Activated B cell treated with CpG ODN at 0.5 μM for 24 hours (primary cell): ENCODE measurements around the gene ZP1. TPM values are rescaled to one million over a fixed set of nuclear protein-coding genes. Genes with fewer than 3 reads are reported as not detected.
A peak's percentile ranks its signal among the peaks of the same experiment; 100 is the strongest.

Experiments used
- ATAC-seq: fragments of 200-7000 bp; cut with Tn5 transposase; one replicate; pipeline ENCODE4 v1.10.0; 2021; ENCODE audit warnings: low read depth, mild to moderate bottlenecking, moderate library complexity
- CTCF ChIA-PET: fragments of 350-600 bp; sonication (Branson Sonifier 250); formaldehyde crosslinking; loops from one replicate; lab custom pipeline; 2021; ENCODE audit warnings: antibody characterized with exemption; lab: Charles Lee
- POLR2A ChIA-PET: fragments of 350-600 bp; sonication (Branson Sonifier 250); formaldehyde crosslinking; loops from one replicate; lab custom pipeline; 2021; ENCODE audit warnings: antibody characterized with exemption; lab: Charles Lee
- DNase-seq: peaks from one replicate; pipeline ENCODE4 v3.0.0; 2022
- H3K27ac Mint-ChIP-seq: one replicate; pipeline ENCODE4 v1.8.0; 2020; ENCODE audit warnings: mixed read lengths
- H3K27me3 Mint-ChIP-seq: one replicate; pipeline ENCODE4 v1.8.0; 2021; ENCODE audit warnings: mixed read lengths
- H3K36me3 Mint-ChIP-seq: one replicate; pipeline ENCODE4 v1.8.0; 2021; ENCODE audit warnings: low read depth, mixed read lengths
- H3K4me1 Mint-ChIP-seq: one replicate; pipeline ENCODE4 v1.8.0; 2021; ENCODE audit warnings: mixed read lengths
- H3K4me3 Mint-ChIP-seq: one replicate; pipeline ENCODE4 v1.8.0; 2020; ENCODE audit warnings: mild to moderate bottlenecking, mixed read lengths
- H3K9me3 Mint-ChIP-seq: one replicate; pipeline ENCODE4 v1.8.0; 2020; ENCODE audit warnings: mixed read lengths
- CTCF ChIP-seq: fragments of 200-600 bp; IDR thresholded peaks from one replicate; pipeline ENCODE4 v1.8.0; 2022; ENCODE audit warnings: antibody characterized with exemption, mild to moderate bottlenecking
- intact Hi-C: fragments of 100-400 bp; cut with micrococcal nuclease; formaldehyde crosslinking; loops from one replicate; pipeline ENCODE4 v1.15.1; 2024
- total RNA-seq: library from RNA; stranded (reverse); gene quantifications from 2 replicates; pipeline ENCODE4 v1.2.3, GENCODE V29; 2022

ZP1 gene
- total RNA-seq, 1 donor from 2014 or later = not detected

DNA sequence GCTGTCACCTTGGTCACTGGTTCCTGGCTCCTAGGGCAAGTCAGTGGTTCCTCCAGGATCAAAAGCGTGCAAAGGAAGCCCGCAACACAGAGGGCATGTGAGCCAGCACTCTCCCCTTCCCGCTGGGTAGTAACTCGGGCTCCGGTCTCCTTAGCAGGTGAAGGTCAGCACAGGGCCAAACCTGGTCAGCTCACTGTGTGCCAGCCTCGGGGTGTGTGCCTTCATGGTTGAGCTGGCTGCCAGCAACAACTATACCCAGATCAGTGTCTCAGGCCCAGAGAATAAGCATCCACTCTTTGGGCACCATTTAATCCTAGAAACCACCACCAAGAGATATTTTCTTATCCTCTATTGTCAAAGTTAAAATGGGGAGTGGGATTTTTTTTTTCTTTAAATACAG is 41.6 kb upstream of the ZP1 start:
- no peak for TF ChIP-seq CTCF
- ATAC-seq (no peak), DNase-seq (no peak)
- Mint-ChIP-seq H3K27me3 (peaks cover 9% of the 10 kb centered on the region), H3K36me3 (no peaks in the 10 kb centered on the region), H3K4me3 (no peak overlapping the region), H3K9me3 (no peaks in the 10 kb centered on the region), H3K4me1 (no peaks in the 10 kb centered on the region), H3K27ac (no peak overlapping the region)
- ChIA-PET CTCF (no interaction called here), POLR2A (no interaction called here)
- intact Hi-C loops = no loop called here

DNA sequence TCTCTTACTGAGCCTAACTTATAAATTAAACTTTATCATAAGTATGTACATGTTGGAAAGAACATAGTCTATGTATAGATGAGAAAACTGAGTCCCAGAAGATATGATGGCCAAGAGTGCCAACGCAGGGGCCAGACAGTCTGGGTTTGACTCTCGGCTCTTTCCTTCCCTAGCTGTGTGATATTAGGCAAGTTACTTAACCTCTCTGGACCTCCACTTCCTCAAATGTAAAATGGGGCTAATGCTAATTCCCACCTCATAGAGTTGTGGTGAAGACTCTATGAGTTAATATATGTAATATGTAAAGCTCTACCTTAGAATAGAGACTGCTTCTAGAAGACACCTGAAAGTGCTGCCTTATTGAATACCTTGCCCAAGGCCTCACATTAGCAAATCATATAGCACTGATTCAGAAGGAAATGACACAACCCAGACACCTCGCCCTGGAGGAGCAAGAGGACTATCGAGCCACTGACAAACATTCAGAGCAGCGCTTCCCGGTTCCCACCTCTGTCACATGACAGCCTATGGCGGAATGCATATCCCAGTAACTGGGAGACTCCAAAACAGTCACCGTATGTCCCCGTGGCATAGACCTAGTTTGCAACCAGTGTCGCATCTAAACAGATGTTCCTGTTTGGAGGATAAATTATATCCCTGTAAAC is 36.7 kb upstream of the ZP1 start:
- ChIA-PET POLR2A (interaction anchor here (0.7 to 1.0 kb wide), 4 partner anchors 56 to 298 kb away, joined by 3 to 6 read pairs (median 4); no protein-coding TSS in a partner anchor), CTCF (interaction anchor here (0.6 to 5.6 kb wide), 38 partner anchors 9 to 687 kb away, joined by 3 to 47 read pairs (median 4); partner anchors contain the start of genes CCDC86, CD6, PTGDR2 and TMEM216)
- Mint-ChIP-seq H3K36me3 (no peaks in the 10 kb centered on the region), H3K4me3 (no peak overlapping the region), H3K9me3 (no peaks in the 10 kb centered on the region), H3K27ac (no peak overlapping the region), H3K4me1 (peaks cover 4% of the 10 kb centered on the region), H3K27me3 (peaks cover 8% of the 10 kb centered on the region)
- intact Hi-C loops = loop anchor here (1.0 to 5.0 kb wide), 9 partner anchors 53 to 562 kb away; partner anchors contain the start of gene TMEM216
- no peak for ATAC-seq
- no peak for TF ChIP-seq CTCF
- no peak for DNase-seq

- H3K27ac Mint-ChIP-seq = no peak overlapping the region
- peak; percentile 54 for TF ChIP-seq CTCF
- H3K4me1 Mint-ChIP-seq = peaks cover 5% of the 10 kb centered on the region
- no peaks in the 10 kb centered on the region for H3K9me3 Mint-ChIP-seq
- intact Hi-C loops = loop anchor here (1.0 to 5.0 kb wide), 9 partner anchors 54 to 562 kb away; partner anchors contain the start of gene TMEM216
- no peaks in the 10 kb centered on the region for H3K36me3 Mint-ChIP-seq
- peak; percentile 69 for DNase-seq
- POLR2A ChIA-PET = interaction anchor here (0.8 to 1.0 kb wide), 3 partner anchors 57 to 298 kb away, joined by 3 to 4 read pairs (median 4); no protein-coding TSS in a partner anchor
- no peak overlapping the region for H3K4me3 Mint-ChIP-seq
- H3K27me3 Mint-ChIP-seq = peaks cover 8% of the 10 kb centered on the region
- ATAC-seq = peak; percentile 95
- CTCF ChIA-PET = interaction anchor here (0.6 to 5.6 kb wide), 41 partner anchors 9 to 686 kb away, joined by 3 to 47 read pairs (median 4); partner anchors contain the start of genes CCDC86, CD6, PTGDR2 and TMEM216
Measured at GRCh38 chr11:60831143-60831500, 36.2 kb upstream of the ZP1 start.

- no peaks in the 10 kb centered on the region for H3K36me3 Mint-ChIP-seq
Measured at GRCh38 chr11:60831501-60832079, 35.8 kb upstream of the ZP1 start.

More at GRCh38 chr11:60831501-60832079, 35.8 kb upstream of the ZP1 start:
- H3K4me3 Mint-ChIP-seq = no peak overlapping the region
- H3K4me1 Mint-ChIP-seq = peaks cover 5% of the 10 kb centered on the region
- no peak overlapping the region for H3K27ac Mint-ChIP-seq
- no peak for ATAC-seq
- ChIA-PET CTCF (interaction anchor here (0.8 to 5.6 kb wide), 34 partner anchors 10 to 686 kb away, joined by 3 to 47 read pairs (median 4); partner anchors contain the start of genes CCDC86, CD6, PTGDR2 and TMEM216), POLR2A (interaction anchor here (0.8 to 0.9 kb wide), 2 partner anchors 56 to 297 kb away, joined by 3 to 4 read pairs; no protein-coding TSS in a partner anchor)
- TF ChIP-seq CTCF = no peak
- no peak for DNase-seq
- peaks cover 8% of the 10 kb centered on the region for H3K27me3 Mint-ChIP-seq
- no peaks in the 10 kb centered on the region for H3K9me3 Mint-ChIP-seq
- intact Hi-C loops = loop anchor here (1.0 to 5.0 kb wide), 9 partner anchors 54 to 561 kb away; partner anchors contain the start of gene TMEM216
